ENCODE results near the gene PTPN4.

- TF ChIP-seq CTCF (conservative IDR thresholded peaks at IDR 0.05; ENCODE audit: low read length) (no peak), EZH2phosphoT487 (IDR thresholded peaks at IDR 0.05; ENCODE audit: borderline replicate concordance) (no peak)
Measured at GRCh38 chr2:119751706-119752105, 8.0 kb upstream of the PTPN4 start.

Measured in Loucy (cell line).